Esophagus squamous epithelium (tissue), 5 donors: ENCODE data around the gene DIDO1. TPM values are rescaled to one million over a fixed set of nuclear protein-coding genes. Genes with fewer than 3 reads are reported as not detected.
"Not testable (repeated sequence)": the region's sequence is repeated elsewhere in the genome, so short reads cannot be mapped to it uniquely, and the experiment has no call there.

Experiments
- DNase-seq: peaks from one replicate; lab custom pipeline; 2025; lab: John Stamatoyannopoulos, UW
- H3K27ac ChIP-seq, 4 donors: fragments of 200-600 bp; sonication (generic); one replicate each; pipeline ENCODE4 v1.5.1; 2016 to 2019; ENCODE audit warnings: mild to moderate bottlenecking in 1 of 4
- H3K27me3 ChIP-seq, 4 donors: fragments of 200-600 bp; sonication (generic); 1 replicate in 3 of 4; 2 replicates in 1 of 4; pipeline versions ENCODE4 v1.5.1 to v1.6.0; 2017 to 2021; ENCODE audit warnings: antibody characterized with exemption in 1 of 4
- H3K36me3 ChIP-seq, 3 donors: fragments of 200-600 bp; sonication (generic); one replicate each; pipeline ENCODE4 v1.5.1; 2016 to 2019
- H3K4me1 ChIP-seq, 3 donors: fragments of 200-600 bp; sonication (generic); one replicate each; pipeline ENCODE4 v1.5.1; 2017 to 2019
- H3K4me3 ChIP-seq, 4 donors: fragments of 200-600 bp; sonication (generic); 1 replicate in 3 of 4; 2 replicates in 1 of 4; pipeline ENCODE4 v1.5.1; 2016 to 2019; ENCODE audit warnings: mild to moderate bottlenecking in 2 of 4, moderate library complexity in 1 of 4
- H3K9me3 ChIP-seq, 3 donors: fragments of 200-600 bp; sonication (generic); one replicate each; pipeline ENCODE4 v1.5.1; 2016 to 2019
- POLR2A ChIP-seq, 4 donors: fragments of 450-650 bp; IDR thresholded peaks; one replicate each; pipeline ENCODE4 v1.6.1; 2017; ENCODE audit warnings: antibody characterized with exemption in 4 of 4, mild to moderate bottlenecking in 4 of 4, moderate library complexity in 3 of 4
- WGBS, 2 donors: methylation state at CpG; one replicate each; pipeline ENCODE4 v1.1.5; 2018; 5-methylcytosine and 5-hydroxymethylcytosine counted together
- intact Hi-C: fragments of 100-400 bp; cut with DNase I; formaldehyde crosslinking; loops from one replicate; pipeline ENCODE4 v1.15.0; 2022
- total RNA-seq, 4 donors: library from RNA; depleted of rRNA; stranded (reverse); fragments of >200 nt; gene quantifications; one replicate each; pipeline ENCODE4 v1.1.0, GENCODE V29; 2016
- TF ChIP-seq, protein P1 (sequence below), 6 experiments: fragments of 450-650 bp in 4 of 6; fragments of 200-600 bp in 2 of 6; sonication (generic) in 2 of 6; IDR thresholded peaks; one replicate each; pipeline ENCODE4 v1.5.1; 2016 to 2019; ENCODE audit warnings: antibody characterized with exemption in 6 of 6, mild to moderate bottlenecking in 4 of 6, moderate library complexity in 4 of 6
- donor health status: DM: yes; HTN: yes; CAD: no.

DIDO1 gene
- total RNA-seq, 4 donors from 2014 or later, result 27.6 to 57.8 (median 36.7) TPM

DNA sequence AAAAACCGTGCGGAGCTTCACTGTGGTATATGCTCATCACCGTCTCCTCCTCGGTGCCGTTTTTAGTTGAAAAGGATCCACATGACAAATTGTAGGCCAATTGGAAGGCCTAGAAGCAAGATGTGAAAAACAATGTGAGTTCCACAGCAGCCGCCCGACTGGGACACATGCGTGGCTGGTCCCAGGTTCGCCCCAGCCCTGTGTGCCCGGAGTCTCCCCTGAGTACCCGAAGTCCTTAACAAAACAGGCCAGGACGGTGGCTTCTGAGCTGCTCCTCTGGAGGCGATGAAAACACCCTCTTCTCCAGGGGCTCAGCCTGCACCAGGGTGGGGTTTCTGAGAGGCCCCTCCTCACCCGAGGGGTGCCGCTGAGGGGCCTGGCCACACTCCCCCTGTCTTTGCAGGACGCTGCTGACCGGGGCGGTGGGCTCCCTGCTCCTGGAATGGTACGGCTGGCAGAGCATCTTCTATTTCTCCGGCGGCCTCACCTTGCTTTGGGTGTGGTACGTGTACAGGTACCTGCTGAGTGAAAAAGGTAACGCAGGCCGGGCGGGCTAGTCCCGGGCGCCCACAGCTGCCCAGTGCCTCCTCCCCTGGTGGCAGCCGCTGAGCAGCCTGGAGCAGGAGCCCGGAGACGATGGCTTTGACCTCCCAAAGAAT is 36.0 kb upstream of the DIDO1 start:
- intact Hi-C loops, result no loop called here
- TF ChIP-seq POLR2A (IDR thresholded peaks at IDR 0.05), result no peak
- TF ChIP-seq, protein P1, sequence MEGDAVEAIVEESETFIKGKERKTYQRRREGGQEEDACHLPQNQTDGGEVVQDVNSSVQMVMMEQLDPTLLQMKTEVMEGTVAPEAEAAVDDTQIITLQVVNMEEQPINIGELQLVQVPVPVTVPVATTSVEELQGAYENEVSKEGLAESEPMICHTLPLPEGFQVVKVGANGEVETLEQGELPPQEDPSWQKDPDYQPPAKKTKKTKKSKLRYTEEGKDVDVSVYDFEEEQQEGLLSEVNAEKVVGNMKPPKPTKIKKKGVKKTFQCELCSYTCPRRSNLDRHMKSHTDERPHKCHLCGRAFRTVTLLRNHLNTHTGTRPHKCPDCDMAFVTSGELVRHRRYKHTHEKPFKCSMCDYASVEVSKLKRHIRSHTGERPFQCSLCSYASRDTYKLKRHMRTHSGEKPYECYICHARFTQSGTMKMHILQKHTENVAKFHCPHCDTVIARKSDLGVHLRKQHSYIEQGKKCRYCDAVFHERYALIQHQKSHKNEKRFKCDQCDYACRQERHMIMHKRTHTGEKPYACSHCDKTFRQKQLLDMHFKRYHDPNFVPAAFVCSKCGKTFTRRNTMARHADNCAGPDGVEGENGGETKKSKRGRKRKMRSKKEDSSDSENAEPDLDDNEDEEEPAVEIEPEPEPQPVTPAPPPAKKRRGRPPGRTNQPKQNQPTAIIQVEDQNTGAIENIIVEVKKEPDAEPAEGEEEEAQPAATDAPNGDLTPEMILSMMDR (IDR thresholded peaks at IDR 0.05), result no peak
- no peak for DNase-seq
- H3K9me3 ChIP-seq, result no peaks in the 10 kb centered on the region
- peaks cover 0 to under 1% (median 0%) of the 10 kb centered on the region in 4 donors for H3K27me3 ChIP-seq
- H3K27ac ChIP-seq, result no peak overlapping the region
- H3K4me1 ChIP-seq, result no peaks in the 10 kb centered on the region
- H3K4me3 ChIP-seq, result no peak overlapping the region
- 86 to 93% methylated on average over 8 to 10 of the region's 30 CpGs for WGBS, 2 donors
- H3K36me3 ChIP-seq, result no peaks in the 10 kb centered on the region

DNA sequence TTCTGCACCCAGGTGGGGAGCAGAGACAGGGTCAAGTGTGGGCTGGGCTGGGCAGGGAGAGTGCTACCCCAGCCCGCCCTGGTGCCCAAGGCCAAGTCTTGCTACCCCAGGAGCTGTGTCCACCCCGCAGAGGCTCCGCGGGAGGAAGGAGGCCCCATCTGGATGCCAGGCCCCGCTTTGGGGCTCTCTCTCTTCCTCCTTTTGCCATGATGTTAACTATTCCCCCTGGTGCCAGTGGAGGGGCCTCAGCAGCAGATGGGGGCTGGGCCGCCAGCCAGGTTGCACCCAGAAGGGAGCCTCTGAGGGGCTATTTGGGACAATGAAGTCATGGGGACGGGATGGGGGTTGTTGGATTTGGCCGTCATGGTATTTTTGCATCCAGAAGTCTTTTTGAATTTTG is 35.5 kb upstream of the DIDO1 start:
- Histone ChIP-seq H3K27me3 (no peaks in the 10 kb centered on the region), H3K9me3 (no peaks in the 10 kb centered on the region), H3K4me1 (no peaks in the 10 kb centered on the region), H3K27ac (no peak overlapping the region), H3K36me3 (no peaks in the 10 kb centered on the region), H3K4me3 (no peak overlapping the region)
- TF ChIP-seq, protein P1 (IDR thresholded peaks at IDR 0.05), result no peak
- TF ChIP-seq POLR2A (IDR thresholded peaks at IDR 0.05), result no peak
- intact Hi-C loops, result no loop called here
- 89 to 100% methylated on average over 4 to 7 of the region's 8 CpGs for WGBS, 2 donors
- no peak for DNase-seq

DNA sequence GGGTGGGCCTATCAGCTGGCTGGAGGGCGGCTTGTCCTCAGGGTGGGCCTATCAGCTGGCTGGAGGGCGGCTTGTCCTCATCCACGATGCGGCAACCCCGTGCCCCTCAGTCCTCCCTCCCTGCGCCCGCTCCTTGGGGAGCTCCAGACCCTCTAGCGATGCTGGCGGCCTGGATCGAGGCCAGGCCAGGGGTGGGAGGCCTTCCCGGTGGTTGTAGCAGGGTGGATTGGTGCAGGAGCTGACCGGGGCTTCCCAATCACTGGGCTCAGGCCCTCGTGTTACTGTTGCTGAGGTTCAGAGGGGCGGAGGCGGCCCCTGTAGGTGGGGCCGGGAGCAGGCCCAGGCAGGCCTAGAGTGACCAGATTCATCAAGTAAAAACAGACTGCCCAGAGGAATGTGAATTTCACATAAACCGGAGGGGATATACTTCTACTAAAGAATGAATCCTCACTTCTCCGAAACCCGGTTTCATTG is 35.0 kb upstream of the DIDO1 start:
- no peak overlapping the region for H3K4me3 ChIP-seq
- H3K9me3 ChIP-seq, result no peaks in the 10 kb centered on the region

DNA sequence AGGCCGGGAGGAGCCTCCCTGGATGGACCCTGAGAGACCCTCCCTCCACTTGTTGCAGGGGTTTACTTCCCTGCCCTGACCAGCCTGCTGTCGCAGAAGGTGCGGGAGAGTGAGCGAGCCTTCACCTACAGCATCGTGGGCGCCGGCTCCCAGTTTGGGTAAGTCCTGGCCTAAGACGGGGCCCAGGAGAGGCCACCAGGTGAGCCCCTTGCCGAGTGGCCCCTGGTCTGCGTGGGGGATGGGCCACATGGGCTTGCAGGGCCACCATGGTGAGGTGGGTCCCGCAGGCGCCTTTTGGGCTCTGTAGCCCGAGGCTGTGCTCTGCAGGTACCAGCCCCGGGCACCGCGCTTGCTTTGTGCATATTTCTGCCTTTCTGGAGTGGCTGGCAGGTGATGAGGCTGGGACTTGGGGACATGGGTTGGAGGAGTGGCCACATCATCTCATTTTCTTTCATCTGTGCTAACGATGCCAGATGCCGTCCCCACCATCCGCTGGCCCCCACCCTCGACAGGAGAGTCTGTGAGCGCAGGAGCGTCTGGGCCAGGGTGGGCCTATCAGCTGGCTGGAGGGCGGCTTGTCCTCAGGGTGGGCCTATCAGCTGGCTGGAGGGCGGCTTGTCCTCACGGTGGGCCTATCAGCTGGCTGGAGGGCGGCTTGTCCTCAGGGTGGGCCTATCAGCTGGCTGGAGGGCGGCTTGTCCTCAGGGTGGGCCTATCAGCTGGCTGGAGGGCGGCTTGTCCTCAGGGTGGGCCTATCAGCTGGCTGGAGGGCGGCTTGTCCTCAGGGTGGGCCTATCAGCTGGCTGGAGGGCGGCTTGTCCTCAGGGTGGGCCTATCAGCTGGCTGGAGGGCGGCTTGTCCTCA is 34.4 kb upstream of the DIDO1 start:
- H3K27ac ChIP-seq, H3K9me3 ChIP-seq, H3K36me3 ChIP-seq, H3K4me3 ChIP-seq, H3K4me1 ChIP-seq, DNase-seq, H3K27me3 ChIP-seq, intact Hi-C loops: not testable (repeated sequence)
- 63 to 93% methylated on average over 2 to 5 of the region's 31 CpGs for WGBS, 2 donors

More for the DNA sequence above, 35.0 kb upstream of the DIDO1 start:
- TF ChIP-seq, protein P1 (IDR thresholded peaks at IDR 0.05), result no peak
- TF ChIP-seq POLR2A (IDR thresholded peaks at IDR 0.05), result no peak
- H3K27ac ChIP-seq, result no peak overlapping the region
- H3K27me3 ChIP-seq, result no peaks in the 10 kb centered on the region
- no peak for DNase-seq
- no peaks in the 10 kb centered on the region for H3K4me1 ChIP-seq
- intact Hi-C loops, result no loop called here
- 87 to 100% methylated on average over 2 to 3 of the region's 19 CpGs for WGBS, 2 donors
- H3K36me3 ChIP-seq, result no peaks in the 10 kb centered on the region

DNA sequence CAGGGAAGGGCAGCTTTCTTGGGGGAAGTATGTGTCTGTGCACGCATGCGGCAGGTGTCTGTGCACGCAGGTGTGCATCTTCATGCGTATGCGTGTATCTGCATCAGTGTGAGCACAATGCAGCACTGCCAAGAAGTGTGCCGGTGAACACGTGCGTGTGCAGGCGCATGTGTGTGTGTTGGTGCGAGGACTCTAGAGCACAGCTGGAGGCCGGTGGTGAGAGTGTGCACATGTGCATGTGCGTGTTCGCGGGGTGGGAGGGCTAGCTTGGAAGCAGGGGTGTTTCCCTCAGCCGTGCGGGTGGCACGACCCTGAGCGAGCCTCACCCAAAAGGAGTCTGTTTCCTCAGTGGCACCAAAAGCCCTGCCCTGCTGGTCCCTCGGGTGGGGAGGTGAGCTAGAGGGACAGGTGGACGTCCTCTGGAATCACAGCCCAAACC is 33.7 kb upstream of the DIDO1 start:
- Histone ChIP-seq H3K27ac (no peak overlapping the region), H3K27me3 (no peaks in the 10 kb centered on the region), H3K36me3 (no peaks in the 10 kb centered on the region), H3K4me3 (no peak overlapping the region), H3K4me1 (no peaks in the 10 kb centered on the region), H3K9me3 (no peaks in the 10 kb centered on the region)
- no peak for TF ChIP-seq POLR2A (IDR thresholded peaks at IDR 0.05)
- TF ChIP-seq, protein P1 (IDR thresholded peaks at IDR 0.05), result no peak
- intact Hi-C loops, result no loop called here
- no peak for DNase-seq
- 66 to 67% methylated on average over 17 to 18 of the region's 20 CpGs for WGBS, 2 donors
